Liver (tissue), 9 donors: ENCODE data around the gene NDUFA8. TPM values are rescaled to one million over a fixed set of nuclear protein-coding genes. Genes with fewer than 3 reads are reported as not detected.

Experiments used
- DNase-seq: peaks from one replicate; pipeline ENCODE4 v3.0.0-alpha.2; 2017; ENCODE audit warnings: low spot score
- H3K27ac ChIP-seq, 2 donors: one replicate each; pipeline ENCODE4 v1.7.0; 2013; ENCODE audit warnings: inconsistent platforms in 2 of 2, low read length in 2 of 2, control low read depth in 1 of 2, low read depth in 1 of 2, mild to moderate bottlenecking in 1 of 2
- H3K27me3 ChIP-seq, 4 donors: one replicate each; pipeline versions ENCODE4 v1.6.1 to v1.7.0; 2013; ENCODE audit warnings: low read length in 3 of 4, inconsistent platforms in 1 of 4, mild to moderate bottlenecking in 1 of 4, moderate library complexity in 1 of 4; ENCODE audit not compliant: control insufficient read depth in 4 of 4, insufficient read depth in 4 of 4
- H3K36me3 ChIP-seq, 4 donors: one replicate each; pipeline versions ENCODE4 v1.6.1 to v1.7.0; 2013; ENCODE audit warnings: low read length in 3 of 4, mild to moderate bottlenecking in 3 of 4, low read depth in 1 of 4, moderate library complexity in 1 of 4; ENCODE audit not compliant: control insufficient read depth in 4 of 4, insufficient read depth in 3 of 4
- H3K4me1 ChIP-seq, 4 donors: one replicate each; pipeline versions ENCODE4 v1.6.1 to v1.7.0; 2013; ENCODE audit warnings: low read length in 3 of 4, mild to moderate bottlenecking in 3 of 4, moderate library complexity in 1 of 4; ENCODE audit not compliant: control insufficient read depth in 4 of 4, insufficient read depth in 4 of 4
- H3K4me3 ChIP-seq, 3 donors: one replicate each; pipeline versions ENCODE4 v1.6.1 to v1.7.0; 2013; ENCODE audit warnings: low read length in 3 of 3, control low read depth in 1 of 3, low read depth in 1 of 3, mild to moderate bottlenecking in 1 of 3
- H3K9ac ChIP-seq, 2 donors: one replicate each; pipeline ENCODE4 v1.7.0; 2013; ENCODE audit warnings: low read length in 2 of 2, mild to moderate bottlenecking in 2 of 2, moderate library complexity in 2 of 2, control low read depth in 1 of 2, low read depth in 1 of 2
- H3K9me3 ChIP-seq, 4 donors: one replicate each; pipeline versions ENCODE4 v1.6.1 to v1.7.0; 2013; ENCODE audit warnings: low read length in 3 of 4; ENCODE audit not compliant: control insufficient read depth in 4 of 4
- ATF3 ChIP-seq: IDR thresholded peaks from 2 replicates; pipeline ENCODE4 v1.6.1; 2016; ENCODE audit warnings: antibody characterized with exemption
- CTCF ChIP-seq: fragments of 150-350 bp; IDR thresholded peaks from 2 replicates; pipeline ENCODE4 v1.5.1; 2017; ENCODE audit warnings: improper control_type of control experiment, low read depth, low read length; ENCODE audit not compliant: missing input control
- EGR1 ChIP-seq, 2 donors: IDR thresholded peaks; 2 replicates each; pipeline ENCODE4 v1.6.1; 2016 to 2018; ENCODE audit warnings: antibody characterized with exemption in 2 of 2, low read depth in 2 of 2
- FOXA1 ChIP-seq: IDR thresholded peaks from 2 replicates; pipeline ENCODE4 v1.6.1; 2016; ENCODE audit warnings: antibody characterized with exemption
- FOXA2 ChIP-seq: IDR thresholded peaks from 2 replicates; pipeline ENCODE4 v1.6.1; 2016; ENCODE audit warnings: antibody characterized with exemption
- GABPA ChIP-seq, 2 donors: IDR thresholded peaks in 1 of 2; conservative IDR thresholded peaks in 1 of 2; 2 replicates each; pipeline ENCODE4 v1.6.1; 2016; ENCODE audit warnings: antibody characterized with exemption in 2 of 2, mild to moderate bottlenecking in 1 of 2, moderate library complexity in 1 of 2
- HNF4A ChIP-seq, 2 donors: conservative IDR thresholded peaks; 2 replicates each; pipeline ENCODE4 v1.6.1; 2016; ENCODE audit warnings: antibody characterized with exemption in 2 of 2, mild to moderate bottlenecking in 2 of 2
- JUND ChIP-seq, 2 donors: IDR thresholded peaks; 2 replicates each; pipeline ENCODE4 v1.6.1; 2016; ENCODE audit warnings: antibody characterized with exemption in 2 of 2
- MAX ChIP-seq: IDR thresholded peaks from 2 replicates; pipeline ENCODE4 v1.6.1; 2016; ENCODE audit warnings: antibody characterized with exemption
- NR2F2 ChIP-seq: IDR thresholded peaks from 2 replicates; pipeline ENCODE4 v1.6.1; 2016; ENCODE audit warnings: antibody characterized with exemption
- RAD21 ChIP-seq, 2 donors: IDR thresholded peaks; 2 replicates each; pipeline ENCODE4 v1.6.1; 2016; ENCODE audit warnings: antibody characterized with exemption in 2 of 2, mild to moderate bottlenecking in 2 of 2
- REST ChIP-seq: IDR thresholded peaks from 2 replicates; pipeline ENCODE4 v1.6.1; 2016; ENCODE audit warnings: antibody characterized with exemption, mild to moderate bottlenecking
- RXRA ChIP-seq, 2 donors: IDR thresholded peaks; 2 replicates each; pipeline ENCODE4 v1.6.1; 2017 to 2018; ENCODE audit warnings: antibody characterized with exemption in 2 of 2, mild to moderate bottlenecking in 1 of 2
- YY1 ChIP-seq: IDR thresholded peaks from 2 replicates; pipeline ENCODE4 v1.6.1; 2016; ENCODE audit warnings: antibody characterized with exemption, mild to moderate bottlenecking
- ZBTB33 ChIP-seq: IDR thresholded peaks from 2 replicates; pipeline ENCODE4 v1.6.1; 2016; ENCODE audit warnings: antibody characterized with exemption
- WGBS: extraction: QIAGEN DNeasy Blood & Tissue Kit; methylation state at CpG from one replicate; pipeline ENCODE4 v1.1.7; 2013; 5-methylcytosine and 5-hydroxymethylcytosine counted together
- polyA plus RNA-seq, 2 donors: library from polyadenylated mRNA; stranded (reverse) in 1 of 2; unstranded in 1 of 2; fragments of 200-250 nt in 1 of 2; fragments of >200 nt in 1 of 2; fragmentation: Nextera tagmentation in 1 of 2; extraction: Ambion mirVana in 1 of 2; gene quantifications; one replicate each; pipeline versions ENCODE4 v1.2.1 to v1.2.3, GENCODE V29; 2013 to 2015
- total RNA-seq, 2 donors: library from RNA; depleted of rRNA; stranded (reverse); fragments of >200 nt; gene quantifications; one replicate each; pipeline ENCODE4 v1.2.3, GENCODE V29; 2014
- donor health status: healthy.
- donor health status: healthy.
- donor health status: healthy.
- donor health status: healthy.
- donor health status: healthy.

Gene NDUFA8
- total and polyA plus RNA-seq, 4 donors, result 24.9 to 51.9 (median 38.8) TPM

GRCh38 chr9:122135529-122135859 is 24.1 kb downstream of the NDUFA8 start:
- Histone ChIP-seq H3K27ac (no peak overlapping the region), H3K9ac (no peak overlapping the region), H3K27me3 (no peaks in the 10 kb centered on the region), H3K4me3 (no peak overlapping the region), H3K4me1 (no peaks in the 10 kb centered on the region), H3K9me3 (no peaks in the 10 kb centered on the region), H3K36me3 (no peaks in the 10 kb centered on the region)
- no peak for DNase-seq
- TF ChIP-seq EGR1 (IDR thresholded peaks at IDR 0.05; ENCODE audit: low read depth in 2 of 2) (no peak), RAD21 (IDR thresholded peaks at IDR 0.05) (no peak), HNF4A (conservative IDR thresholded peaks at IDR 0.05) (no peak), RXRA (IDR thresholded peaks at IDR 0.05) (no peak), CTCF (no peak), JUND (IDR thresholded peaks at IDR 0.05) (no peak), NR2F2 (no peak), ATF3 (no peak), GABPA (IDR thresholded peaks at IDR 0.05 in 1 of 2, conservative IDR thresholded peaks at IDR 0.05 in 1 of 2) (no peak), FOXA2 (no peak), REST (no peak), MAX (no peak), FOXA1 (no peak)
- 92% methylated on average over 7 of the region's 7 CpGs for WGBS

- WGBS, result 59% methylated on average over 12 of the region's 12 CpGs
- Histone ChIP-seq H3K27ac (no peak overlapping the region), H3K27me3 (no peaks in the 10 kb centered on the region), H3K4me1 (no peaks in the 10 kb centered on the region), H3K9ac (no peak overlapping the region), H3K4me3 (no peak overlapping the region), H3K36me3 (no peaks in the 10 kb centered on the region), H3K9me3 (no peaks in the 10 kb centered on the region)
- no peak for DNase-seq
- TF ChIP-seq YY1, result no peak
- TF ChIP-seq NR2F2, result no peak
- TF ChIP-seq ZBTB33, result no peak
- TF ChIP-seq FOXA1, result no peak
- no peak for TF ChIP-seq MAX
- no peak for TF ChIP-seq CTCF
- TF ChIP-seq RAD21 (IDR thresholded peaks at IDR 0.05), result no peak
- no peak for TF ChIP-seq ATF3
- no peak for TF ChIP-seq HNF4A (conservative IDR thresholded peaks at IDR 0.05)
Observed at GRCh38 chr9:122134822-122135528, 24.6 kb downstream of the NDUFA8 start.
